HepG2 (cell line): ENCODE measurements around the gene CES5A. TPM values are rescaled to one million over a fixed set of nuclear protein-coding genes. Genes with fewer than 3 reads are reported as not detected.
A peak's percentile ranks its signal among the peaks of the same experiment; 100 is the strongest.

Experiments used
- ARHGAP35 ChIP-seq: sonication (generic); formaldehyde crosslinking; IDR thresholded peaks from 2 replicates; pipeline ENCODE4 v1.9.0; 2022; ENCODE audit warnings: mild to moderate bottlenecking, inconsistent platforms, moderate library complexity, missing genetic modification reagents, borderline replicate concordance
- ELF1 ChIP-seq: sonication (generic); formaldehyde crosslinking; IDR thresholded peaks from 2 replicates; pipeline ENCODE4 v1.4.0; 2020; ENCODE audit warnings: missing genetic modification reagents
- ETS1 ChIP-seq: sonication (generic); formaldehyde crosslinking; IDR thresholded peaks from 2 replicates; pipeline ENCODE4 v1.4.0; 2020; ENCODE audit warnings: missing genetic modification reagents
- HDAC1 ChIP-seq: sonication (generic); formaldehyde crosslinking; IDR thresholded peaks from 2 replicates; pipeline ENCODE4 v1.5.1; 2020; ENCODE audit warnings: mild to moderate bottlenecking, missing genetic modification reagents
- HMG20B ChIP-seq: conservative IDR thresholded peaks from 2 replicates; pipeline ENCODE4 v1.6.1; 2016; ENCODE audit warnings: missing genetic modification reagents, missing compliant biosample characterization
- HMGXB4 ChIP-seq, 2 experiments: sonication (generic) in 1 of 2; formaldehyde crosslinking in 1 of 2; IDR thresholded peaks; 2 replicates each; pipeline versions ENCODE4 v1.4.0 to v1.6.1; 2018 to 2020; ENCODE audit warnings: missing genetic modification reagents in 2 of 2, borderline replicate concordance in 1 of 2, low read depth in 1 of 2, mild to moderate bottlenecking in 1 of 2, missing biosample characterization in 1 of 2
- LCORL ChIP-seq, 2 experiments: fragments of 450-650 bp in 1 of 2; sonication (generic) in 1 of 2; formaldehyde crosslinking in 1 of 2; IDR thresholded peaks; 2 replicates each; pipeline versions ENCODE4 v1.5.0 to v1.6.1; 2017 to 2020; ENCODE audit warnings: antibody characterized with exemption in 1 of 2, missing genetic modification reagents in 1 of 2
- MATR3 ChIP-seq: sonication (generic); formaldehyde crosslinking; IDR thresholded peaks from 2 replicates; pipeline ENCODE4 v1.4.0; 2020; ENCODE audit warnings: missing genetic modification reagents
- MED8 ChIP-seq: sonication (generic); formaldehyde crosslinking; IDR thresholded peaks from 2 replicates; pipeline ENCODE4 v1.8.1; 2023; ENCODE audit warnings: mild to moderate bottlenecking, missing genetic modification reagents; ENCODE audit not compliant: insufficient replicate concordance
- NFKBIZ ChIP-seq: IDR thresholded peaks from 2 replicates; pipeline ENCODE4 v1.6.1; 2018; ENCODE audit warnings: missing genetic modification reagents, missing compliant biosample characterization
- PCBP2 ChIP-seq: fragments of 200-400 bp; formaldehyde crosslinking; optimal IDR thresholded peaks from 2 replicates; pipeline ENCODE3; 2018; ENCODE audit warnings: low read length, low read depth; ENCODE audit not compliant: poor library complexity, severe bottlenecking
- RBM39 ChIP-seq: fragments of 200-400 bp; formaldehyde crosslinking; IDR thresholded peaks from one replicate; pipeline ENCODE4 v1.6.1; 2018; ENCODE audit warnings: antibody characterized with exemption, mild to moderate bottlenecking, low read depth, low read length; ENCODE audit not compliant: poor library complexity, severe bottlenecking
- SRSF1 ChIP-seq: fragments of 200-400 bp; formaldehyde crosslinking; optimal IDR thresholded peaks from 2 replicates; pipeline ENCODE3; 2017; ENCODE audit warnings: mild to moderate bottlenecking, low read depth, low read length, moderate library complexity
- TFDP1 ChIP-seq: IDR thresholded peaks from 2 replicates; pipeline ENCODE4 v1.6.1; 2016; ENCODE audit warnings: missing compliant biosample characterization, missing genetic modification reagents, borderline replicate concordance
- ZFX ChIP-seq: sonication (generic); formaldehyde crosslinking; IDR thresholded peaks from 2 replicates; pipeline ENCODE4 v1.4.0; 2020; ENCODE audit warnings: mild to moderate bottlenecking, low read depth, missing genetic modification reagents, moderate library complexity
- ZHX1 ChIP-seq: sonication (generic); formaldehyde crosslinking; IDR thresholded peaks from 2 replicates; pipeline ENCODE4 v1.8.1; 2022; ENCODE audit warnings: low read depth, mild to moderate bottlenecking, missing genetic modification reagents
- ZNF230 ChIP-seq: sonication (generic); formaldehyde crosslinking; IDR thresholded peaks from 2 replicates; pipeline ENCODE4 v1.4.0; 2020; ENCODE audit warnings: mild to moderate bottlenecking, missing genetic modification reagents
- ZNF782 ChIP-seq: sonication (generic); formaldehyde crosslinking; IDR thresholded peaks from 2 replicates; pipeline ENCODE4 v1.4.0; 2020; ENCODE audit warnings: missing genetic modification reagents, mild to moderate bottlenecking, borderline replicate concordance
- ZNF839 ChIP-seq: sonication (generic); formaldehyde crosslinking; IDR thresholded peaks from 2 replicates; pipeline ENCODE4 v1.4.0; 2020; ENCODE audit warnings: missing genetic modification reagents, mild to moderate bottlenecking, borderline replicate concordance
- ZSCAN31 ChIP-seq: sonication (generic); formaldehyde crosslinking; IDR thresholded peaks from 2 replicates; pipeline ENCODE4 v1.5.0; 2020; ENCODE audit warnings: low read depth, mild to moderate bottlenecking, missing genetic modification reagents
- polyA plus RNA-seq, 8 experiments: library from polyadenylated mRNA; depleted of rRNA in 3 of 8; stranded (reverse) in 7 of 8; unstranded in 1 of 8; fragments of >200 nt; fragmentation: Illumina TruSeq in 4 of 8; extraction: Trizol in 4 of 8; gene quantifications; 2 replicates each; pipeline versions ENCODE4 v1.2.1 to v1.2.3, GENCODE V29; 2011 to 2016; ENCODE audit warnings: low read depth in 4 of 8, missing spikeins in 1 of 8, mixed read lengths in 1 of 8; ENCODE audit not compliant: insufficient read depth in 1 of 8
- total RNA-seq, 5 experiments: library from RNA; depleted of rRNA; stranded (reverse); fragments of >200 nt; fragmentation: Illumina TruSeq; extraction: Trizol; gene quantifications; 2 replicates each; pipeline ENCODE4 v1.2.3, GENCODE V29; 2016; ENCODE audit warnings: low read depth in 1 of 5

CES5A gene
- total and polyA plus RNA-seq, 2 of the 13 experiments (the other 11 are each of a cell fraction or from before 2014, with no cell fraction given), result not detected

- 0 out of 2 replicates have a peak, but pooled peaks have one; percentile 17 for TF ChIP-seq TFDP1 (CRISPR knock-in tag)
- no peak for TF ChIP-seq SRSF1
- TF ChIP-seq ZNF839, result no peak
- no peak for TF ChIP-seq HMGXB4 (CRISPR knock-in tag; IDR thresholded peaks at IDR 0.05; ENCODE audit: borderline replicate concordance in 1 of 2, low read depth in 1 of 2)
- TF ChIP-seq LCORL (IDR thresholded peaks at IDR 0.05), result peak; percentile 37; the same call in 1 of the 2 replicates
- TF ChIP-seq LCORL (CRISPR knock-in tag; IDR thresholded peaks at IDR 0.05), result peak; percentile 99
- TF ChIP-seq ZHX1 (CRISPR knock-in tag), result no peak
- TF ChIP-seq ELF1 (CRISPR knock-in tag), result no peak; the same call in 1 of the 2 replicates
- no peak for TF ChIP-seq ETS1 (CRISPR knock-in tag)
- TF ChIP-seq NFKBIZ (CRISPR knock-in tag), result 0 out of 2 replicates have a peak, but pooled peaks have one; percentile 21
- TF ChIP-seq MED8, result peak; percentile 31
- 0 out of 2 replicates have a peak, but pooled peaks have one; percentile 20 for TF ChIP-seq ZNF230 (CRISPR knock-in tag)
- TF ChIP-seq ARHGAP35 (CRISPR knock-in tag), result no peak
- TF ChIP-seq MATR3, result no peak
- peak; percentile 73 for TF ChIP-seq ZSCAN31 (CRISPR knock-in tag)
- peak; percentile 52 for TF ChIP-seq RBM39
- TF ChIP-seq PCBP2, result no peak
- no peak; the same call in 1 of the 2 replicates for TF ChIP-seq HMG20B (CRISPR knock-in tag)
- TF ChIP-seq ZNF782 (CRISPR knock-in tag), result no peak; the same call in 1 of the 2 replicates
- TF ChIP-seq HDAC1 (CRISPR knock-in tag), result peak; percentile 69; the same call in 1 of the 2 replicates
- peak; percentile 76 for TF ChIP-seq ZFX (CRISPR knock-in tag)
Measured at GRCh38 chr16:55832773-55833691, 42.1 kb downstream of the CES5A start, which contains the start of gene CES1 (continued).
